ENCODE data around the gene VPS13A. TPM values are rescaled to one million over a fixed set of nuclear protein-coding genes. Genes with fewer than 3 reads are reported as not detected.

VPS13A gene
- total and polyA plus RNA-seq, 2 of the 13 experiments (the other 11 are each of a cell fraction or from before 2014, with no cell fraction given), result 20.4 to 20.7 TPM

GRCh38 chr9:77432053-77432452, 254.7 kb downstream of the VPS13A start:
- peak; percentile 36 for ATAC-seq
- no peak for FAIRE-seq

GRCh38 chr9:77433675-77434445, 256.5 kb downstream of the VPS13A start:
- intact Hi-C loops (cut with micrococcal nuclease; ENCODE audit: unreplicated experiment) (loop anchor here (2.0 to 5.0 kb wide), 2 partner anchors 317 to 603 kb away; no protein-coding TSS in a partner anchor), in situ Hi-C loops (cut with HindIII; ENCODE audit: extremely low pct_ligation_motif_present, low pct_unique_long_range_greater_than_20kb) (loop anchor here (10.0 kb wide), 1 partner anchor 311 kb away; no protein-coding TSS in a partner anchor)
- 27% methylated on average over 13 of the region's 21 CpGs for WGBS (ENCODE audit: low lambda C conversion rate)
- ChIA-PET POLR2A (no interaction called here), CTCF (ENCODE audit: low intra/inter-chr PET ratio, low total read pairs) (interaction anchor here (0.6 to 1.6 kb wide), 5 partner anchors 15 to 318 kb away, joined by 3 to 7 read pairs (median 3); no protein-coding TSS in a partner anchor)
- H2AFZ ChIP-seq (ENCODE audit: low read length), result peak overlapping the region; percentile 17
- no peak overlapping the region for H3K9ac ChIP-seq (ENCODE audit: insufficient read depth, low read depth, low read length)
- no TSS peak for BruUV-seq (replicated peaks)
- H4K20me1 ChIP-seq (ENCODE audit: insufficient read depth, low read length), result no peaks in the 10 kb centered on the region
- no peaks in the 10 kb centered on the region for H3K9me3 ChIP-seq (ENCODE audit: low read length)
- no peaks in the 10 kb centered on the region for H3K79me2 ChIP-seq (ENCODE audit: insufficient read depth, low read length)
- ATAC-seq (peak; percentile 95), FAIRE-seq (peak; percentile 53), DNase-seq (ENCODE audit: low spot score) (peak; percentile 48)
- peaks cover 21% of the 10 kb centered on the region; the same call in 1 of the 2 replicates for H3K4me1 ChIP-seq (ENCODE audit: insufficient read depth, low read length)
- no peaks in the 10 kb centered on the region for H3K36me3 ChIP-seq (replicated peaks in 1 of 2; ENCODE audit: control insufficient read depth in 1 of 2, insufficient read depth in 2 of 2, low read length in 2 of 2)
- H3K27ac ChIP-seq (ENCODE audit: extremely low read length, insufficient read depth, low read length), result no peak overlapping the region
- peak overlapping the region; percentile 61 for H3K4me2 ChIP-seq (ENCODE audit: low read depth, low read length)
- peaks cover 2 to 14% of the 10 kb centered on the region in 2 experiments; a peak in 4 of 5 replicates for H3K27me3 ChIP-seq (ENCODE audit: control insufficient read depth in 1 of 2, insufficient read depth in 2 of 2, low read length in 2 of 2)
- peak overlapping the region; percentile 3 to 52 (median 10); a peak in 3 of 6 replicates for H3K4me3 ChIP-seq (replicated peaks in 1 of 3; ENCODE audit: insufficient read depth in 1 of 3, low read depth in 2 of 3, low read length in 3 of 3)
- no peak for TF ChIP-seq ZNF724P (CRISPR knock-in tag; IDR thresholded peaks at IDR 0.05; ENCODE audit: borderline replicate concordance)
- TF ChIP-seq MAFF (IDR thresholded peaks at IDR 0.05; ENCODE audit: low read depth, low read length), result no peak
- no peak for TF ChIP-seq ZNF678 (CRISPR knock-in tag; IDR thresholded peaks at IDR 0.05)
- TF ChIP-seq ZNF136 (CRISPR knock-in tag; IDR thresholded peaks at IDR 0.05; ENCODE audit: low read depth), result no peak
- TF ChIP-seq ZNF883 (CRISPR knock-in tag; IDR thresholded peaks at IDR 0.05; ENCODE audit: not compliant biosample characterization), result no peak
- TF ChIP-seq SALL1 (CRISPR knock-in tag; IDR thresholded peaks at IDR 0.05), result peak; percentile 38; the same call in 1 of the 2 replicates
- no peak for TF ChIP-seq ZNF644 (CRISPR knock-in tag; IDR thresholded peaks at IDR 0.05; ENCODE audit: low read depth)
- TF ChIP-seq SIX4 (CRISPR knock-in tag; IDR thresholded peaks at IDR 0.05), result no peak
- TF ChIP-seq ZSCAN5A (CRISPR knock-in tag; IDR thresholded peaks at IDR 0.05; ENCODE audit: borderline replicate concordance), result no peak
- no peak for TF ChIP-seq ZFYVE20 (CRISPR knock-in tag; IDR thresholded peaks at IDR 0.05; ENCODE audit: borderline replicate concordance, low read depth)
- TF ChIP-seq ZBTB42 (CRISPR knock-in tag; IDR thresholded peaks at IDR 0.05), result no peak

More at GRCh38 chr9:77432053-77432452, 254.7 kb downstream of the VPS13A start:
- H3K4me2 ChIP-seq (ENCODE audit: low read depth, low read length), result peak overlapping the region; percentile 21; the same call in 1 of the 2 replicates
- H4K20me1 ChIP-seq (ENCODE audit: insufficient read depth, low read length), result no peaks in the 10 kb centered on the region
- no peaks in the 10 kb centered on the region for H3K36me3 ChIP-seq (replicated peaks in 1 of 2; ENCODE audit: control insufficient read depth in 1 of 2, insufficient read depth in 2 of 2, low read length in 2 of 2)
- peaks cover 2 to 14% of the 10 kb centered on the region in 2 experiments; a peak in 4 of 5 replicates for H3K27me3 ChIP-seq (ENCODE audit: control insufficient read depth in 1 of 2, insufficient read depth in 2 of 2, low read length in 2 of 2)
- peaks cover 21% of the 10 kb centered on the region; the same call in 1 of the 2 replicates for H3K4me1 ChIP-seq (ENCODE audit: insufficient read depth, low read length)
- H3K27ac ChIP-seq (ENCODE audit: extremely low read length, insufficient read depth, low read length), result no peak overlapping the region
- no peak overlapping the region for H3K4me3 ChIP-seq (replicated peaks in 1 of 3; ENCODE audit: insufficient read depth in 1 of 3, low read depth in 2 of 3, low read length in 3 of 3)
- POLR2A ChIA-PET, result no interaction called here
- no peak overlapping the region for H3K9ac ChIP-seq (ENCODE audit: insufficient read depth, low read depth, low read length)
- no peak for TF ChIP-seq ZBTB25 (CRISPR knock-in tag; IDR thresholded peaks at IDR 0.05)
- no peak for DNase-seq (ENCODE audit: low spot score)
- no peaks in the 10 kb centered on the region for H3K9me3 ChIP-seq (ENCODE audit: low read length)
- H3K79me2 ChIP-seq (ENCODE audit: insufficient read depth, low read length), result no peaks in the 10 kb centered on the region
- CTCF ChIA-PET (ENCODE audit: low intra/inter-chr PET ratio, low total read pairs), result no interaction called here
- WGBS (ENCODE audit: low lambda C conversion rate), result 26% methylated on average over 5 of the region's 6 CpGs
- intact Hi-C loops (cut with micrococcal nuclease; ENCODE audit: unreplicated experiment) (loop anchor here (2.0 to 5.0 kb wide), 2 partner anchors 319 to 605 kb away; no protein-coding TSS in a partner anchor), in situ Hi-C loops (cut with HindIII; ENCODE audit: extremely low pct_ligation_motif_present, low pct_unique_long_range_greater_than_20kb) (loop anchor here (10.0 kb wide), 1 partner anchor 313 kb away; no protein-coding TSS in a partner anchor)
- no TSS peak for BruUV-seq (replicated peaks)
- no peak overlapping the region for H2AFZ ChIP-seq (ENCODE audit: low read length)

All from HepG2 (cell line).